Measurements from ENCODE around the gene FDPS.
"Not testable (repeated sequence)": the region's sequence is repeated elsewhere in the genome, so short reads cannot be mapped to it uniquely, and the experiment has no call there.

FDPS gene

GRCh38 chr1:155326631-155327037 is 18.0 kb downstream of the FDPS start:
- peaks cover 52% of the 10 kb centered on the region for H3K36me3 ChIP-seq (ENCODE audit: insufficient read depth, low read length)
- no peak overlapping the region for H3K27ac ChIP-seq (ENCODE audit: low read depth, low read length)
- H3K4me1 ChIP-seq (ENCODE audit: insufficient read depth, low read length): peaks cover 9% of the 10 kb centered on the region; the same call in 1 of the 2 replicates
- peaks cover 5% of the 10 kb centered on the region; the same call in 1 of the 2 replicates for H3K27me3 ChIP-seq (ENCODE audit: insufficient read depth, low read length)
- WGBS: 95% methylated on average over 7 of the region's 7 CpGs
- H3K4me3 ChIP-seq (ENCODE audit: low read length): no peak overlapping the region
- no peaks in the 10 kb centered on the region for H3K9me3 ChIP-seq (ENCODE audit: insufficient read depth, low read depth, low read length)
- no peak overlapping the region for H3K9ac ChIP-seq (ENCODE audit: low read depth, low read length)

- 96% methylated on average over 4 of the region's 4 CpGs for WGBS
- Histone ChIP-seq H3K27ac (ENCODE audit: low read depth, low read length) (no peak overlapping the region), H3K4me3 (ENCODE audit: low read length) (no peak overlapping the region), H3K4me1 (ENCODE audit: insufficient read depth, low read length) (no peaks in the 10 kb centered on the region), H3K27me3 (ENCODE audit: insufficient read depth, low read length) (no peaks in the 10 kb centered on the region), H3K9me3 (ENCODE audit: insufficient read depth, low read depth, low read length) (no peaks in the 10 kb centered on the region), H3K9ac (ENCODE audit: low read depth, low read length) (no peak overlapping the region), H3K36me3 (ENCODE audit: insufficient read depth, low read length) (peaks cover 52% of the 10 kb centered on the region)
These were observed 19.3 kb downstream of the FDPS start for GRCh38 chr1:155327981-155328380.

- peaks cover 55% of the 10 kb centered on the region for H3K36me3 ChIP-seq (ENCODE audit: insufficient read depth, low read length)
- not testable (repeated sequence) for H3K9me3 ChIP-seq (ENCODE audit: insufficient read depth, low read depth, low read length)
- 98% methylated on average over 7 of the region's 7 CpGs for WGBS
These were observed 20.2 kb downstream of the FDPS start for GRCh38 chr1:155328856-155329255.

GRCh38 chr1:155329980-155330598 is 21.4 kb downstream of the FDPS start:
- Histone ChIP-seq H3K9me3 (ENCODE audit: insufficient read depth, low read depth, low read length) (no peaks in the 10 kb centered on the region), H3K9ac (ENCODE audit: low read depth, low read length) (no peak overlapping the region), H3K4me3 (ENCODE audit: low read length) (no peak overlapping the region), H3K27ac (ENCODE audit: low read depth, low read length) (no peak overlapping the region), H3K27me3 (ENCODE audit: insufficient read depth, low read length) (no peaks in the 10 kb centered on the region), H3K4me1 (ENCODE audit: insufficient read depth, low read length) (no peaks in the 10 kb centered on the region), H3K36me3 (ENCODE audit: insufficient read depth, low read length) (peaks cover 61% of the 10 kb centered on the region)
- WGBS: 95% methylated on average over 11 of the region's 11 CpGs

More at GRCh38 chr1:155328856-155329255, 20.2 kb downstream of the FDPS start:
- H3K4me3 ChIP-seq (ENCODE audit: low read length); H3K27ac ChIP-seq (ENCODE audit: low read depth, low read length); H3K4me1 ChIP-seq (ENCODE audit: insufficient read depth, low read length); H3K27me3 ChIP-seq (ENCODE audit: insufficient read depth, low read length); H3K9ac ChIP-seq (ENCODE audit: low read depth, low read length): not testable (repeated sequence)

GRCh38 chr1:155334962-155335361 is 26.3 kb downstream of the FDPS start:
- H3K27me3 ChIP-seq (ENCODE audit: insufficient read depth, low read length): no peaks in the 10 kb centered on the region
- H3K9me3 ChIP-seq (ENCODE audit: insufficient read depth, low read depth, low read length): no peaks in the 10 kb centered on the region
- no peak overlapping the region for H3K4me3 ChIP-seq (ENCODE audit: low read length)
- H3K27ac ChIP-seq (ENCODE audit: low read depth, low read length): no peak overlapping the region
- H3K9ac ChIP-seq (ENCODE audit: low read depth, low read length): no peak overlapping the region
- H3K4me1 ChIP-seq (ENCODE audit: insufficient read depth, low read length): no peaks in the 10 kb centered on the region
- 95% methylated on average over 1 of the region's 1 CpG for WGBS
- H3K36me3 ChIP-seq (ENCODE audit: insufficient read depth, low read length): peaks cover 73% of the 10 kb centered on the region

GRCh38 chr1:155339515-155340097 is 30.9 kb downstream of the FDPS start:
- no peaks in the 10 kb centered on the region for H3K4me1 ChIP-seq (ENCODE audit: insufficient read depth, low read length)
- H3K9me3 ChIP-seq (ENCODE audit: insufficient read depth, low read depth, low read length): no peaks in the 10 kb centered on the region
- H3K4me3 ChIP-seq (ENCODE audit: low read length): no peak overlapping the region
- no peak overlapping the region for H3K9ac ChIP-seq (ENCODE audit: low read depth, low read length)
- H3K36me3 ChIP-seq (ENCODE audit: insufficient read depth, low read length): peaks cover 95% of the 10 kb centered on the region
- no peak overlapping the region for H3K27ac ChIP-seq (ENCODE audit: low read depth, low read length)
- WGBS: 98% methylated on average over 8 of the region's 8 CpGs
- no peaks in the 10 kb centered on the region for H3K27me3 ChIP-seq (ENCODE audit: insufficient read depth, low read length)

GRCh38 chr1:155342842-155343241 is 34.2 kb downstream of the FDPS start:
- H3K36me3 ChIP-seq (ENCODE audit: insufficient read depth, low read length): peaks cover 85% of the 10 kb centered on the region

GRCh38 chr1:155352631-155353030 is 44.0 kb downstream of the FDPS start:
- Histone ChIP-seq H3K36me3 (ENCODE audit: insufficient read depth, low read length) (peaks cover 79% of the 10 kb centered on the region), H3K4me3 (ENCODE audit: low read length) (no peak overlapping the region), H3K9ac (ENCODE audit: low read depth, low read length) (no peak overlapping the region), H3K27ac (ENCODE audit: low read depth, low read length) (no peak overlapping the region), H3K9me3 (ENCODE audit: insufficient read depth, low read depth, low read length) (no peaks in the 10 kb centered on the region), H3K4me1 (ENCODE audit: insufficient read depth, low read length) (no peaks in the 10 kb centered on the region), H3K27me3 (ENCODE audit: insufficient read depth, low read length) (no peaks in the 10 kb centered on the region)
- 98% methylated on average over 6 of the region's 6 CpGs for whole genome bisulfite sequencing

More at GRCh38 chr1:155342842-155343241, 34.2 kb downstream of the FDPS start:
- H3K27me3 ChIP-seq (ENCODE audit: insufficient read depth, low read length): no peaks in the 10 kb centered on the region
- H3K9me3 ChIP-seq (ENCODE audit: insufficient read depth, low read depth, low read length): no peaks in the 10 kb centered on the region
- H3K27ac ChIP-seq (ENCODE audit: low read depth, low read length): no peak overlapping the region
- WGBS: 94% methylated on average over 3 of the region's 3 CpGs
- no peak overlapping the region for H3K9ac ChIP-seq (ENCODE audit: low read depth, low read length)
- H3K4me1 ChIP-seq (ENCODE audit: insufficient read depth, low read length): no peaks in the 10 kb centered on the region
- H3K4me3 ChIP-seq (ENCODE audit: low read length): no peak overlapping the region

- no peaks in the 10 kb centered on the region for H3K4me1 ChIP-seq (ENCODE audit: insufficient read depth, low read length)
- H3K36me3 ChIP-seq (ENCODE audit: insufficient read depth, low read length): peaks cover 42% of the 10 kb centered on the region
- 92% methylated on average over 1 of the region's 1 CpG for WGBS
- H3K27me3 ChIP-seq (ENCODE audit: insufficient read depth, low read length): no peaks in the 10 kb centered on the region
- no peak overlapping the region for H3K27ac ChIP-seq (ENCODE audit: low read depth, low read length)
- H3K9ac ChIP-seq (ENCODE audit: low read depth, low read length): no peak overlapping the region
- no peak overlapping the region for H3K4me3 ChIP-seq (ENCODE audit: low read length)
- H3K9me3 ChIP-seq (ENCODE audit: insufficient read depth, low read depth, low read length): no peaks in the 10 kb centered on the region
These were observed 51.4 kb downstream of the FDPS start for GRCh38 chr1:155360051-155360450.

Data from HUES64 (cell line).